Liver (tissue), 9 donors: Measurements from ENCODE around the gene BRMS1L. TPM values are rescaled to one million over a fixed set of nuclear protein-coding genes. Genes with fewer than 3 reads are reported as not detected.

Source experiments
- DNase-seq: peaks from one replicate; pipeline ENCODE4 v3.0.0-alpha.2; 2017; ENCODE audit warnings: low spot score
- H3K27ac ChIP-seq, 2 donors: one replicate each; pipeline ENCODE4 v1.7.0; 2013; ENCODE audit warnings: inconsistent platforms in 2 of 2, low read length in 2 of 2, control low read depth in 1 of 2, low read depth in 1 of 2, mild to moderate bottlenecking in 1 of 2
- H3K27me3 ChIP-seq, 4 donors: one replicate each; pipeline versions ENCODE4 v1.6.1 to v1.7.0; 2013; ENCODE audit warnings: low read length in 3 of 4, inconsistent platforms in 1 of 4, mild to moderate bottlenecking in 1 of 4, moderate library complexity in 1 of 4; ENCODE audit not compliant: control insufficient read depth in 4 of 4, insufficient read depth in 4 of 4
- H3K36me3 ChIP-seq, 4 donors: one replicate each; pipeline versions ENCODE4 v1.6.1 to v1.7.0; 2013; ENCODE audit warnings: low read length in 3 of 4, mild to moderate bottlenecking in 3 of 4, low read depth in 1 of 4, moderate library complexity in 1 of 4; ENCODE audit not compliant: control insufficient read depth in 4 of 4, insufficient read depth in 3 of 4
- H3K4me1 ChIP-seq, 4 donors: one replicate each; pipeline versions ENCODE4 v1.6.1 to v1.7.0; 2013; ENCODE audit warnings: low read length in 3 of 4, mild to moderate bottlenecking in 3 of 4, moderate library complexity in 1 of 4; ENCODE audit not compliant: control insufficient read depth in 4 of 4, insufficient read depth in 4 of 4
- H3K4me3 ChIP-seq, 3 donors: one replicate each; pipeline versions ENCODE4 v1.6.1 to v1.7.0; 2013; ENCODE audit warnings: low read length in 3 of 3, control low read depth in 1 of 3, low read depth in 1 of 3, mild to moderate bottlenecking in 1 of 3
- H3K9ac ChIP-seq, 2 donors: one replicate each; pipeline ENCODE4 v1.7.0; 2013; ENCODE audit warnings: low read length in 2 of 2, mild to moderate bottlenecking in 2 of 2, moderate library complexity in 2 of 2, control low read depth in 1 of 2, low read depth in 1 of 2
- H3K9me3 ChIP-seq, 4 donors: one replicate each; pipeline versions ENCODE4 v1.6.1 to v1.7.0; 2013; ENCODE audit warnings: low read length in 3 of 4; ENCODE audit not compliant: control insufficient read depth in 4 of 4
- EGR1 ChIP-seq, 2 donors: IDR thresholded peaks; 2 replicates each; pipeline ENCODE4 v1.6.1; 2016 to 2018; ENCODE audit warnings: antibody characterized with exemption in 2 of 2, low read depth in 2 of 2
- FOXA1 ChIP-seq: IDR thresholded peaks from 2 replicates; pipeline ENCODE4 v1.6.1; 2016; ENCODE audit warnings: antibody characterized with exemption
- FOXA2 ChIP-seq: IDR thresholded peaks from 2 replicates; pipeline ENCODE4 v1.6.1; 2016; ENCODE audit warnings: antibody characterized with exemption
- GABPA ChIP-seq, 2 donors: IDR thresholded peaks in 1 of 2; conservative IDR thresholded peaks in 1 of 2; 2 replicates each; pipeline ENCODE4 v1.6.1; 2016; ENCODE audit warnings: antibody characterized with exemption in 2 of 2, mild to moderate bottlenecking in 1 of 2, moderate library complexity in 1 of 2
- HNF4A ChIP-seq, 2 donors: conservative IDR thresholded peaks; 2 replicates each; pipeline ENCODE4 v1.6.1; 2016; ENCODE audit warnings: antibody characterized with exemption in 2 of 2, mild to moderate bottlenecking in 2 of 2
- HNF4G ChIP-seq: IDR thresholded peaks from 2 replicates; pipeline ENCODE4 v1.6.1; 2016; ENCODE audit warnings: antibody characterized with exemption
- JUND ChIP-seq, 2 donors: IDR thresholded peaks; 2 replicates each; pipeline ENCODE4 v1.6.1; 2016; ENCODE audit warnings: antibody characterized with exemption in 2 of 2
- NR2F2 ChIP-seq: IDR thresholded peaks from 2 replicates; pipeline ENCODE4 v1.6.1; 2016; ENCODE audit warnings: antibody characterized with exemption
- RAD21 ChIP-seq, 2 donors: IDR thresholded peaks; 2 replicates each; pipeline ENCODE4 v1.6.1; 2016; ENCODE audit warnings: antibody characterized with exemption in 2 of 2, mild to moderate bottlenecking in 2 of 2
- RXRA ChIP-seq, 2 donors: IDR thresholded peaks; 2 replicates each; pipeline ENCODE4 v1.6.1; 2017 to 2018; ENCODE audit warnings: antibody characterized with exemption in 2 of 2, mild to moderate bottlenecking in 1 of 2
- SP1 ChIP-seq: IDR thresholded peaks from 2 replicates; pipeline ENCODE4 v1.6.1; 2018; ENCODE audit warnings: antibody characterized with exemption, mild to moderate bottlenecking
- TAF1 ChIP-seq: conservative IDR thresholded peaks from 2 replicates; pipeline ENCODE4 v1.6.1; 2016; ENCODE audit warnings: antibody characterized with exemption, mild to moderate bottlenecking
- YY1 ChIP-seq: IDR thresholded peaks from 2 replicates; pipeline ENCODE4 v1.6.1; 2016; ENCODE audit warnings: antibody characterized with exemption, mild to moderate bottlenecking
- WGBS: extraction: QIAGEN DNeasy Blood & Tissue Kit; methylation state at CpG from one replicate; pipeline ENCODE4 v1.1.7; 2013; 5-methylcytosine and 5-hydroxymethylcytosine counted together
- polyA plus RNA-seq, 2 donors: library from polyadenylated mRNA; stranded (reverse) in 1 of 2; unstranded in 1 of 2; fragments of 200-250 nt in 1 of 2; fragments of >200 nt in 1 of 2; fragmentation: Nextera tagmentation in 1 of 2; extraction: Ambion mirVana in 1 of 2; gene quantifications; one replicate each; pipeline versions ENCODE4 v1.2.1 to v1.2.3, GENCODE V29; 2013 to 2015
- total RNA-seq, 2 donors: library from RNA; depleted of rRNA; stranded (reverse); fragments of >200 nt; gene quantifications; one replicate each; pipeline ENCODE4 v1.2.3, GENCODE V29; 2014
- TF ChIP-seq, protein P1 (sequence below): IDR thresholded peaks from 2 replicates; pipeline ENCODE4 v1.6.1; 2016; ENCODE audit warnings: antibody characterized with exemption
- TF ChIP-seq, protein P2 (sequence below): IDR thresholded peaks from 2 replicates; pipeline ENCODE4 v1.6.1; 2016; ENCODE audit warnings: antibody characterized with exemption, mild to moderate bottlenecking
- TF ChIP-seq, protein P3 (sequence below): fragments of 150-350 bp; IDR thresholded peaks from 2 replicates; pipeline ENCODE4 v1.5.1; 2017; ENCODE audit warnings: improper control_type of control experiment, low read depth, low read length; ENCODE audit not compliant: missing input control
- TF ChIP-seq, protein P4 (sequence below): IDR thresholded peaks from 2 replicates; pipeline ENCODE4 v1.6.1; 2016; ENCODE audit warnings: antibody characterized with exemption
- TF ChIP-seq, protein P5 (sequence below): IDR thresholded peaks from 2 replicates; pipeline ENCODE4 v1.6.1; 2016; ENCODE audit warnings: antibody characterized with exemption
- donor health status: healthy.
- donor health status: healthy.
- donor health status: healthy.
- donor health status: healthy.
- donor health status: healthy.

BRMS1L gene
- total and polyA plus RNA-seq, 4 donors, result 2.7 to 3.7 (median 3.4) TPM

DNA sequence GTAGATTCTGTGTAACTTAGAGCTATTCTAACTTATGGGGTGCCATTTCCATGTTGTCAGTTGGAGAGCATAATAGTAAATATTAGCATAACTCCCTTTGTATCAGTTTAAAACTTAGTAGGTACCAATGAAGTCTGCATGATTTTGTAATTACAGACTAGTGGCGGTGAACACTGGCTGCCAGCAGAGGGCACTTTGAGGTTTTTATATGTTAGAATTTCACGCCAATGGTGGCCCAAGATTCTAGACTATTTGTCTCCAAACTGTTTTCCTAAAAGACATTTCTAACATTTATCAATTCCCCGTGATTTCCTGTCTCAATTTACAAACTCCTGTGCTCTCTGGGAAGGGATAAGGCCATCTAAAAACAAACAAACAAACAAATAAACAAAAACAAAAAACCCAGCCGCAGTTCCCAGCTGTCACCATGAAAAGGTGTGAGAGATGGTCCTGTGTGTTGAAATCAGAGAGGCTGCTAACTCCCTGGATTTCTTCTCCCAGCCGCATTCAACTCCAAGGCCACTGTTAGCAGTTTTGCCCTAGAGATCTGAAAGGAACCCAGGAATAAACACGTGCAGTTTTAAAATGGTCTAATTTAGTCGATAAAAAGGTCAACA is 57.6 kb downstream of the BRMS1L start:
- no peak overlapping the region for H3K27ac ChIP-seq
- no peak overlapping the region for H3K9ac ChIP-seq
- no peaks in the 10 kb centered on the region for H3K9me3 ChIP-seq
- H3K27me3 ChIP-seq, result no peaks in the 10 kb centered on the region
- H3K4me1 ChIP-seq, result peaks cover 5 to 13% (median 9%) of the 10 kb centered on the region in 4 donors
- DNase-seq, result no peak
- H3K36me3 ChIP-seq, result no peaks in the 10 kb centered on the region
- H3K4me3 ChIP-seq, result no peak overlapping the region
- 42% methylated on average over 7 of the region's 7 CpGs for WGBS
- TF ChIP-seq, protein P1, sequence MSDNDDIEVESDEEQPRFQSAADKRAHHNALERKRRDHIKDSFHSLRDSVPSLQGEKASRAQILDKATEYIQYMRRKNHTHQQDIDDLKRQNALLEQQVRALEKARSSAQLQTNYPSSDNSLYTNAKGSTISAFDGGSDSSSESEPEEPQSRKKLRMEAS, result no peak
- TF ChIP-seq, protein P2, sequence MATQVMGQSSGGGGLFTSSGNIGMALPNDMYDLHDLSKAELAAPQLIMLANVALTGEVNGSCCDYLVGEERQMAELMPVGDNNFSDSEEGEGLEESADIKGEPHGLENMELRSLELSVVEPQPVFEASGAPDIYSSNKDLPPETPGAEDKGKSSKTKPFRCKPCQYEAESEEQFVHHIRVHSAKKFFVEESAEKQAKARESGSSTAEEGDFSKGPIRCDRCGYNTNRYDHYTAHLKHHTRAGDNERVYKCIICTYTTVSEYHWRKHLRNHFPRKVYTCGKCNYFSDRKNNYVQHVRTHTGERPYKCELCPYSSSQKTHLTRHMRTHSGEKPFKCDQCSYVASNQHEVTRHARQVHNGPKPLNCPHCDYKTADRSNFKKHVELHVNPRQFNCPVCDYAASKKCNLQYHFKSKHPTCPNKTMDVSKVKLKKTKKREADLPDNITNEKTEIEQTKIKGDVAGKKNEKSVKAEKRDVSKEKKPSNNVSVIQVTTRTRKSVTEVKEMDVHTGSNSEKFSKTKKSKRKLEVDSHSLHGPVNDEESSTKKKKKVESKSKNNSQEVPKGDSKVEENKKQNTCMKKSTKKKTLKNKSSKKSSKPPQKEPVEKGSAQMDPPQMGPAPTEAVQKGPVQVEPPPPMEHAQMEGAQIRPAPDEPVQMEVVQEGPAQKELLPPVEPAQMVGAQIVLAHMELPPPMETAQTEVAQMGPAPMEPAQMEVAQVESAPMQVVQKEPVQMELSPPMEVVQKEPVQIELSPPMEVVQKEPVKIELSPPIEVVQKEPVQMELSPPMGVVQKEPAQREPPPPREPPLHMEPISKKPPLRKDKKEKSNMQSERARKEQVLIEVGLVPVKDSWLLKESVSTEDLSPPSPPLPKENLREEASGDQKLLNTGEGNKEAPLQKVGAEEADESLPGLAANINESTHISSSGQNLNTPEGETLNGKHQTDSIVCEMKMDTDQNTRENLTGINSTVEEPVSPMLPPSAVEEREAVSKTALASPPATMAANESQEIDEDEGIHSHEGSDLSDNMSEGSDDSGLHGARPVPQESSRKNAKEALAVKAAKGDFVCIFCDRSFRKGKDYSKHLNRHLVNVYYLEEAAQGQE, result no peak
- TF ChIP-seq FOXA2 (no peak), TAF1 (no peak), HNF4A (conservative IDR thresholded peaks at IDR 0.05) (no peak), FOXA1 (no peak), EGR1 (IDR thresholded peaks at IDR 0.05; ENCODE audit: low read depth in 2 of 2) (no peak), GABPA (IDR thresholded peaks at IDR 0.05 in 1 of 2, conservative IDR thresholded peaks at IDR 0.05 in 1 of 2) (no peak), RXRA (IDR thresholded peaks at IDR 0.05) (no peak), YY1 (peak; percentile 23), JUND (IDR thresholded peaks at IDR 0.05) (no peak), RAD21 (IDR thresholded peaks at IDR 0.05) (peak; percentile 71 to 74)
- TF ChIP-seq, protein P3, sequence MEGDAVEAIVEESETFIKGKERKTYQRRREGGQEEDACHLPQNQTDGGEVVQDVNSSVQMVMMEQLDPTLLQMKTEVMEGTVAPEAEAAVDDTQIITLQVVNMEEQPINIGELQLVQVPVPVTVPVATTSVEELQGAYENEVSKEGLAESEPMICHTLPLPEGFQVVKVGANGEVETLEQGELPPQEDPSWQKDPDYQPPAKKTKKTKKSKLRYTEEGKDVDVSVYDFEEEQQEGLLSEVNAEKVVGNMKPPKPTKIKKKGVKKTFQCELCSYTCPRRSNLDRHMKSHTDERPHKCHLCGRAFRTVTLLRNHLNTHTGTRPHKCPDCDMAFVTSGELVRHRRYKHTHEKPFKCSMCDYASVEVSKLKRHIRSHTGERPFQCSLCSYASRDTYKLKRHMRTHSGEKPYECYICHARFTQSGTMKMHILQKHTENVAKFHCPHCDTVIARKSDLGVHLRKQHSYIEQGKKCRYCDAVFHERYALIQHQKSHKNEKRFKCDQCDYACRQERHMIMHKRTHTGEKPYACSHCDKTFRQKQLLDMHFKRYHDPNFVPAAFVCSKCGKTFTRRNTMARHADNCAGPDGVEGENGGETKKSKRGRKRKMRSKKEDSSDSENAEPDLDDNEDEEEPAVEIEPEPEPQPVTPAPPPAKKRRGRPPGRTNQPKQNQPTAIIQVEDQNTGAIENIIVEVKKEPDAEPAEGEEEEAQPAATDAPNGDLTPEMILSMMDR, result peak; percentile 63
- TF ChIP-seq, protein P4, sequence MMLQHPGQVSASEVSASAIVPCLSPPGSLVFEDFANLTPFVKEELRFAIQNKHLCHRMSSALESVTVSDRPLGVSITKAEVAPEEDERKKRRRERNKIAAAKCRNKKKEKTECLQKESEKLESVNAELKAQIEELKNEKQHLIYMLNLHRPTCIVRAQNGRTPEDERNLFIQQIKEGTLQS, result no peak

DNA sequence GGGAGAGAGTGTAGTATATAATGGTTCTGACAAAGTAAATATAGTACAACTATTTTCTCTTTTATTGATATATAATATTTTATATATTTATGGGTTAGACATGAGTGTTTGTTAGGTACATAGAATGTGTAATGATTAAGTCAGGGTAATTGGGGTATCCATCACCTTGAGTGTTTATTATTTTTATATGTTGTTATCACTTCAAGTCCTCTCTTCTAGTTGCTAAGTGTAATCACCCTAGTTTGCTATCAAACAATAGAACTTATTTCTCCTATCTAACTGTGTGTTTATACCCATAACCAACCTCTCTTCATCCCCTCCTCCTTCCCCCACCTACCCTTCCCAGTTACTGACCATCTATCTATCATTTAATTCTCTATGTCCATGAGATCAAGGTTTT is 64.2 kb downstream of the BRMS1L start:
- Histone ChIP-seq H3K4me1 (no peaks in the 10 kb centered on the region), H3K9ac (no peak overlapping the region), H3K27me3 (no peaks in the 10 kb centered on the region), H3K36me3 (no peaks in the 10 kb centered on the region), H3K9me3 (peaks cover 0 to 5% (median 1%) of the 10 kb centered on the region in 4 donors), H3K27ac (no peak overlapping the region), H3K4me3 (no peak overlapping the region)
- DNase-seq, result no peak
- TF ChIP-seq HNF4G (no peak), FOXA1 (no peak), RXRA (IDR thresholded peaks at IDR 0.05) (no peak), HNF4A (conservative IDR thresholded peaks at IDR 0.05) (no peak), TAF1 (no peak), YY1 (no peak), RAD21 (IDR thresholded peaks at IDR 0.05) (no peak), SP1 (no peak), GABPA (IDR thresholded peaks at IDR 0.05 in 1 of 2, conservative IDR thresholded peaks at IDR 0.05 in 1 of 2) (no peak), EGR1 (IDR thresholded peaks at IDR 0.05; ENCODE audit: low read depth in 2 of 2) (no peak), JUND (IDR thresholded peaks at IDR 0.05) (no peak), NR2F2 (no peak), FOXA2 (no peak)
- TF ChIP-seq, protein P3, result no peak
- TF ChIP-seq, protein P5, sequence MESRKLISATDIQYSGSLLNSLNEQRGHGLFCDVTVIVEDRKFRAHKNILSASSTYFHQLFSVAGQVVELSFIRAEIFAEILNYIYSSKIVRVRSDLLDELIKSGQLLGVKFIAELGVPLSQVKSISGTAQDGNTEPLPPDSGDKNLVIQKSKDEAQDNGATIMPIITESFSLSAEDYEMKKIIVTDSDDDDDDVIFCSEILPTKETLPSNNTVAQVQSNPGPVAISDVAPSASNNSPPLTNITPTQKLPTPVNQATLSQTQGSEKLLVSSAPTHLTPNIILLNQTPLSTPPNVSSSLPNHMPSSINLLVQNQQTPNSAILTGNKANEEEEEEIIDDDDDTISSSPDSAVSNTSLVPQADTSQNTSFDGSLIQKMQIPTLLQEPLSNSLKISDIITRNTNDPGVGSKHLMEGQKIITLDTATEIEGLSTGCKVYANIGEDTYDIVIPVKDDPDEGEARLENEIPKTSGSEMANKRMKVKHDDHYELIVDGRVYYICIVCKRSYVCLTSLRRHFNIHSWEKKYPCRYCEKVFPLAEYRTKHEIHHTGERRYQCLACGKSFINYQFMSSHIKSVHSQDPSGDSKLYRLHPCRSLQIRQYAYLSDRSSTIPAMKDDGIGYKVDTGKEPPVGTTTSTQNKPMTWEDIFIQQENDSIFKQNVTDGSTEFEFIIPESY, result no peak
- TF ChIP-seq, protein P4, result no peak
